ENCODE measurements around the gene PIK3CA. TPM values are rescaled to one million over a fixed set of nuclear protein-coding genes. Genes with fewer than 3 reads are reported as not detected.

The PIK3CA gene
- total RNA-seq, 1 experiment from 2014 or later: 17.9 TPM

Other genes starting within 250 kb of the PIK3CA start
- 2.4 and 3.5 TPM in 2 replicates for gene ZMAT3, start 76.5 kb upstream of the PIK3CA start, total RNA-seq (2014; rRNA removed; shearing (Covaris generic); ENCODE audit: low replicate concordance)
- gene KCNMB3, start 102.8 kb downstream of the PIK3CA start, total RNA-seq (2014; rRNA removed; shearing (Covaris generic); ENCODE audit: low replicate concordance): 0.30 and 0.54 TPM in 2 replicates
- gene ZNF639, start 174.7 kb downstream of the PIK3CA start, total RNA-seq (2014; rRNA removed; shearing (Covaris generic); ENCODE audit: low replicate concordance): 89.9 and 138 TPM in 2 replicates
- gene MFN1, start 199.4 kb downstream of the PIK3CA start, total RNA-seq (2014; rRNA removed; shearing (Covaris generic); ENCODE audit: low replicate concordance): 40.8 and 51.8 TPM in 2 replicates